HepG2 (cell line): ENCODE results near the gene PSMD1. TPM values are rescaled to one million over a fixed set of nuclear protein-coding genes. Genes with fewer than 3 reads are reported as not detected.

Experiments
- CBX5 ChIP-seq: sonication (generic); formaldehyde crosslinking; IDR thresholded peaks from 2 replicates; pipeline ENCODE4 v1.4.0; 2020; ENCODE audit warnings: missing genetic modification reagents, borderline replicate concordance
- CEBPG ChIP-seq: IDR thresholded peaks from 2 replicates; pipeline ENCODE4 v1.6.1; 2016
- DMAP1 ChIP-seq: IDR thresholded peaks from 2 replicates; pipeline ENCODE4 v1.6.1; 2016
- ELF1 ChIP-seq: sonication (generic); formaldehyde crosslinking; IDR thresholded peaks from 2 replicates; pipeline ENCODE4 v1.4.0; 2020; ENCODE audit warnings: missing genetic modification reagents
- FOXA3 ChIP-seq: IDR thresholded peaks from 2 replicates; pipeline ENCODE4 v1.6.1; 2016; ENCODE audit warnings: missing genetic modification reagents, missing compliant biosample characterization
- JUND ChIP-seq: sonication (generic); formaldehyde crosslinking; IDR thresholded peaks from 2 replicates; pipeline ENCODE4 v1.8.0; 2022; ENCODE audit warnings: mild to moderate bottlenecking, missing genetic modification reagents
- MEF2D ChIP-seq: sonication (generic); formaldehyde crosslinking; IDR thresholded peaks from 2 replicates; pipeline ENCODE4 v1.5.1; 2020; ENCODE audit warnings: mild to moderate bottlenecking, missing genetic modification reagents
- SMAD9 ChIP-seq: sonication (generic); formaldehyde crosslinking; IDR thresholded peaks from 2 replicates; pipeline ENCODE4 v1.5.1; 2020; ENCODE audit warnings: mild to moderate bottlenecking, missing genetic modification reagents
- TEAD3 ChIP-seq: optimal IDR thresholded peaks from 2 replicates; pipeline ENCODE3; 2016; ENCODE audit warnings: borderline replicate concordance
- YEATS4 ChIP-seq: sonication (generic); formaldehyde crosslinking; IDR thresholded peaks from 2 replicates; pipeline ENCODE4 v1.4.0; 2020; ENCODE audit warnings: missing genetic modification reagents, borderline replicate concordance
- YY1 ChIP-seq: IDR thresholded peaks from 2 replicates; pipeline ENCODE4 v1.6.1; 2011; ENCODE audit warnings: low read length, low read depth, moderate library complexity, mild to moderate bottlenecking; ENCODE audit not compliant: insufficient read depth, insufficient replicate concordance
- ZFP36L1 ChIP-seq: sonication (generic); formaldehyde crosslinking; IDR thresholded peaks from 2 replicates; pipeline ENCODE4 v1.8.0; 2022; ENCODE audit warnings: mild to moderate bottlenecking, missing genetic modification reagents, moderate library complexity
- ZFY ChIP-seq: sonication (generic); formaldehyde crosslinking; IDR thresholded peaks from 2 replicates; pipeline ENCODE4 v1.4.0; 2020; ENCODE audit warnings: missing genetic modification reagents
- ZMYM3 ChIP-seq: sonication (generic); formaldehyde crosslinking; IDR thresholded peaks from 2 replicates; pipeline ENCODE4 v1.5.1; 2020; ENCODE audit warnings: mild to moderate bottlenecking, missing genetic modification reagents
- ZNF598 ChIP-seq: sonication (generic); formaldehyde crosslinking; IDR thresholded peaks from 2 replicates; pipeline ENCODE4 v1.5.1; 2020; ENCODE audit warnings: mild to moderate bottlenecking, missing genetic modification reagents, borderline replicate concordance
- ZNF709 ChIP-seq: sonication (generic); formaldehyde crosslinking; IDR thresholded peaks from 2 replicates; pipeline ENCODE4 v1.5.0; 2020; ENCODE audit warnings: mild to moderate bottlenecking, missing genetic modification reagents
- ZSCAN9 ChIP-seq: IDR thresholded peaks from 2 replicates; pipeline ENCODE4 v1.6.1; 2016; ENCODE audit warnings: borderline replicate concordance
- polyA plus RNA-seq, 8 experiments: library from polyadenylated mRNA; depleted of rRNA in 3 of 8; stranded (reverse) in 7 of 8; unstranded in 1 of 8; fragments of >200 nt; fragmentation: Illumina TruSeq in 4 of 8; extraction: Trizol in 4 of 8; gene quantifications; 2 replicates each; pipeline versions ENCODE4 v1.2.1 to v1.2.3, GENCODE V29; 2011 to 2016; ENCODE audit warnings: low read depth in 4 of 8, missing spikeins in 1 of 8, mixed read lengths in 1 of 8; ENCODE audit not compliant: insufficient read depth in 1 of 8
- total RNA-seq, 5 experiments: library from RNA; depleted of rRNA; stranded (reverse); fragments of >200 nt; fragmentation: Illumina TruSeq; extraction: Trizol; gene quantifications; 2 replicates each; pipeline ENCODE4 v1.2.3, GENCODE V29; 2016; ENCODE audit warnings: low read depth in 1 of 5
- TF ChIP-seq, protein P1 (sequence below): sonication (generic); formaldehyde crosslinking; IDR thresholded peaks from 2 replicates; pipeline ENCODE4 v1.5.1; 2020; ENCODE audit warnings: mild to moderate bottlenecking, missing genetic modification reagents, moderate library complexity
- TF ChIP-seq, protein P2 (sequence below): sonication (generic); formaldehyde crosslinking; IDR thresholded peaks from 2 replicates; pipeline ENCODE4 v1.5.1; 2020; ENCODE audit warnings: missing genetic modification reagents, mild to moderate bottlenecking, borderline replicate concordance
- TF ChIP-seq, protein P3 (sequence below): sonication (generic); formaldehyde crosslinking; IDR thresholded peaks from 2 replicates; pipeline ENCODE4 v1.8.0; 2022; ENCODE audit warnings: missing genetic modification reagents, mild to moderate bottlenecking, borderline replicate concordance
- TF ChIP-seq, protein P4 (sequence below): sonication (generic); formaldehyde crosslinking; IDR thresholded peaks from 2 replicates; pipeline ENCODE4 v1.4.0; 2020; ENCODE audit warnings: missing genetic modification reagents
- TF ChIP-seq, protein P5 (sequence below): sonication (generic); formaldehyde crosslinking; IDR thresholded peaks from 2 replicates; pipeline ENCODE4 v1.5.1; 2020; ENCODE audit warnings: missing genetic modification reagents, mild to moderate bottlenecking, borderline replicate concordance

The PSMD1 gene
- total and polyA plus RNA-seq, 2 of the 13 experiments (the other 11 are each of a cell fraction or from before 2014, with no cell fraction given): 136 to 191 TPM

DNA sequence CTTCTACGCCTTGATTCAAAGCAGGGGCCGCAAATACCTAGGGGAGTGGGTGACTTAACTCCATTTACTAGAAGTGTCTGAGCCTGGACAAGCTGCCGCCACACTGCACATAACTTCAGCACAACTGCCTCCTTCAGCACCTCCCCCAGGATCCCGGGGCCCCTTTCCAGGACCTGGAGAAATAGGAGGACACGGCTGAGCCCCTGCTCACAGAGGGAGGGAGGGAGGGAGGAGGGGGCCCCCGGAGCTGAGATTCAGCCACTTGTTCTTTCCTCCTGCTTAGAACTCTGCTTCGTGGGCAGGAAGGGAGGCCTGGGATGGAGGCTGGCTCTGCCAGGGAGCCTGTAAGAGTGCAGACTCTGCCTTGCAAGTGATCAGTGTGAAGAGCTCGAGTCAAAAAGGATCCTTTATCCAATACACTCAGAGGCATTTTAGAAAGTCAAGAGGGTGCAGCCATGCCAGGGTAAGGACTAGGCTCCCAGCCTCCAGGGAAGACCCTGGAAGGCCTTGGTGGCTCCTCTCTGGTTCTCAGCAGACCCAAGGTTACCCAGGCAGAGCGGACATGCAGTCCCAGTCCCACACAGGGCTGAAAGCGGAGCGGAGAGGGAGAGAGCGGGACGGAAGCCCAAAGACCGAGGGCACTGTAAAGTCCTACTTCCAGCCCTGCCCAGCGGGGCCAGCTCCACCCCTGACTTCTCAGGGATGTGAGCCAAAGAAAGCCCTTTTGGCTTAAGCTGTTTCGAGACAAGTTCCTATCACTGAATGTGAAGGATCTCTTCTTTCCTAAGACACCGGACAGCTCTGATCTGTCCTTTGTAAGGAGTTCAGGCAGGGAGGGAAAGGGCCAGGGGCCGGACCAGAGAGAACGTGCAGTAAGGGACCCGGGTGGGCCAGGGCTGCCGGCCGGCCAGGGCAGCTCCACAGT is 133.2 kb downstream of the PSMD1 start (continued):
- TF ChIP-seq, protein P1, sequence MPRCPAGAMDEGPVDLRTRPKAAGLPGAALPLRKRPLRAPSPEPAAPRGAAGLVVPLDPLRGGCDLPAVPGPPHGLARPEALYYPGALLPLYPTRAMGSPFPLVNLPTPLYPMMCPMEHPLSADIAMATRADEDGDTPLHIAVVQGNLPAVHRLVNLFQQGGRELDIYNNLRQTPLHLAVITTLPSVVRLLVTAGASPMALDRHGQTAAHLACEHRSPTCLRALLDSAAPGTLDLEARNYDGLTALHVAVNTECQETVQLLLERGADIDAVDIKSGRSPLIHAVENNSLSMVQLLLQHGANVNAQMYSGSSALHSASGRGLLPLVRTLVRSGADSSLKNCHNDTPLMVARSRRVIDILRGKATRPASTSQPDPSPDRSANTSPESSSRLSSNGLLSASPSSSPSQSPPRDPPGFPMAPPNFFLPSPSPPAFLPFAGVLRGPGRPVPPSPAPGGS (CRISPR knock-in tag): 0 out of 2 replicates have a peak, but pooled peaks have one; percentile 53
- 0 out of 2 replicates have a peak, but pooled peaks have one; percentile 43 for TF ChIP-seq DMAP1 (CRISPR knock-in tag)
- 0 out of 2 replicates have a peak, but pooled peaks have one; percentile 36 for TF ChIP-seq SMAD9
- TF ChIP-seq JUND: no peak
- TF ChIP-seq ELF1 (CRISPR knock-in tag): no peak
- no peak for TF ChIP-seq CBX5 (CRISPR knock-in tag)
- TF ChIP-seq, protein P2, sequence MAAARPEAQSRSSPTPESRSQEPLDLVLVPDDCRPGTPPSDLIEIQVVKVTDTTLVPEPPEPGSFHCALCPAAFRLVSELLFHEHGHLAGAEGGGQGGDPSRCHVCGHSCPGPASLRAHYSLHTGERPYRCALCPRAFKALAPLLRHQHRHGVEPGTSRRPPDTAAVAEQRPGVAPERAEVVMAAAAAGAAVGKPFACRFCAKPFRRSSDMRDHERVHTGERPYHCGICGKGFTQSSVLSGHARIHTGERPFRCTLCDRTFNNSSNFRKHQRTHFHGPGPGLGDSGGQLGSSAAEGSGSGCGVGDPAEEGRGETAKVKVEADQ: peak; percentile 41; the same call in 1 of the 2 replicates
- TF ChIP-seq, protein P3, sequence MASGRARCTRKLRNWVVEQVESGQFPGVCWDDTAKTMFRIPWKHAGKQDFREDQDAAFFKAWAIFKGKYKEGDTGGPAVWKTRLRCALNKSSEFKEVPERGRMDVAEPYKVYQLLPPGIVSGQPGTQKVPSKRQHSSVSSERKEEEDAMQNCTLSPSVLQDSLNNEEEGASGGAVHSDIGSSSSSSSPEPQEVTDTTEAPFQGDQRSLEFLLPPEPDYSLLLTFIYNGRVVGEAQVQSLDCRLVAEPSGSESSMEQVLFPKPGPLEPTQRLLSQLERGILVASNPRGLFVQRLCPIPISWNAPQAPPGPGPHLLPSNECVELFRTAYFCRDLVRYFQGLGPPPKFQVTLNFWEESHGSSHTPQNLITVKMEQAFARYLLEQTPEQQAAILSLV: 0 out of 2 replicates have a peak, but pooled peaks have one; percentile 58
- TF ChIP-seq YY1: no peak
- TF ChIP-seq FOXA3 (CRISPR knock-in tag): no peak
- 0 out of 2 replicates have a peak, but pooled peaks have one; percentile 41 for TF ChIP-seq ZSCAN9 (CRISPR knock-in tag)
- TF ChIP-seq, protein P4, sequence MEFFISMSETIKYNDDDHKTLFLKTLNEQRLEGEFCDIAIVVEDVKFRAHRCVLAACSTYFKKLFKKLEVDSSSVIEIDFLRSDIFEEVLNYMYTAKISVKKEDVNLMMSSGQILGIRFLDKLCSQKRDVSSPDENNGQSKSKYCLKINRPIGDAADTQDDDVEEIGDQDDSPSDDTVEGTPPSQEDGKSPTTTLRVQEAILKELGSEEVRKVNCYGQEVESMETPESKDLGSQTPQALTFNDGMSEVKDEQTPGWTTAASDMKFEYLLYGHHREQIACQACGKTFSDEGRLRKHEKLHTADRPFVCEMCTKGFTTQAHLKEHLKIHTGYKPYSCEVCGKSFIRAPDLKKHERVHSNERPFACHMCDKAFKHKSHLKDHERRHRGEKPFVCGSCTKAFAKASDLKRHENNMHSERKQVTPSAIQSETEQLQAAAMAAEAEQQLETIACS (CRISPR knock-in tag): no peak
- TF ChIP-seq ZFP36L1 (CRISPR knock-in tag): 0 out of 2 replicates have a peak, but pooled peaks have one; percentile 17
- no peak; the same call in 1 of the 2 replicates for TF ChIP-seq ZFY (CRISPR knock-in tag)
- TF ChIP-seq, protein P5, sequence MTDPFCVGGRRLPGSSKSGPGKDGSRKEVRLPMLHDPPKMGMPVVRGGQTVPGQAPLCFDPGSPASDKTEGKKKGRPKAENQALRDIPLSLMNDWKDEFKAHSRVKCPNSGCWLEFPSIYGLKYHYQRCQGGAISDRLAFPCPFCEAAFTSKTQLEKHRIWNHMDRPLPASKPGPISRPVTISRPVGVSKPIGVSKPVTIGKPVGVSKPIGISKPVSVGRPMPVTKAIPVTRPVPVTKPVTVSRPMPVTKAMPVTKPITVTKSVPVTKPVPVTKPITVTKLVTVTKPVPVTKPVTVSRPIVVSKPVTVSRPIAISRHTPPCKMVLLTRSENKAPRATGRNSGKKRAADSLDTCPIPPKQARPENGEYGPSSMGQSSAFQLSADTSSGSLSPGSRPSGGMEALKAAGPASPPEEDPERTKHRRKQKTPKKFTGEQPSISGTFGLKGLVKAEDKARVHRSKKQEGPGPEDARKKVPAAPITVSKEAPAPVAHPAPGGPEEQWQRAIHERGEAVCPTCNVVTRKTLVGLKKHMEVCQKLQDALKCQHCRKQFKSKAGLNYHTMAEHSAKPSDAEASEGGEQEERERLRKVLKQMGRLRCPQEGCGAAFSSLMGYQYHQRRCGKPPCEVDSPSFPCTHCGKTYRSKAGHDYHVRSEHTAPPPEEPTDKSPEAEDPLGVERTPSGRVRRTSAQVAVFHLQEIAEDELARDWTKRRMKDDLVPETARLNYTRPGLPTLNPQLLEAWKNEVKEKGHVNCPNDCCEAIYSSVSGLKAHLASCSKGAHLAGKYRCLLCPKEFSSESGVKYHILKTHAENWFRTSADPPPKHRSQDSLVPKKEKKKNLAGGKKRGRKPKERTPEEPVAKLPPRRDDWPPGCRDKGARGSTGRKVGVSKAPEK (CRISPR knock-in tag): peak; percentile 94
- peak; percentile 17; the same call in 1 of the 2 replicates for TF ChIP-seq MEF2D
- TF ChIP-seq ZNF709: peak; percentile 53; the same call in 1 of the 2 replicates
- 0 out of 2 replicates have a peak, but pooled peaks have one; percentile 79 for TF ChIP-seq ZNF598 (CRISPR knock-in tag)
- peak; percentile 9; the same call in 1 of the 2 replicates for TF ChIP-seq ZMYM3
- TF ChIP-seq TEAD3 (CRISPR knock-in tag): peak; percentile 20
- peak; percentile 38; the same call in 1 of the 2 replicates for TF ChIP-seq YEATS4 (CRISPR knock-in tag)
- TF ChIP-seq CEBPG (CRISPR knock-in tag): no peak
